Left renal pelvis (tissue), 4 donors: Measurements from ENCODE around the gene PCDHGA5. TPM values are rescaled to one million over a fixed set of nuclear protein-coding genes. Genes with fewer than 3 reads are reported as not detected.
"Not testable (repeated sequence)": the region's sequence is repeated elsewhere in the genome, so short reads cannot be mapped to it uniquely, and the experiment has no call there.

Experiments used
- DNase-seq, 4 donors: peaks; one replicate each; pipeline ENCODE4 v3.0.0-alpha.2; 2013; ENCODE audit warnings: low read depth in 4 of 4, low spot score in 3 of 4
- polyA plus RNA-seq, 4 donors: library from polyadenylated mRNA; unstranded; fragments of 120-200 nt; gene quantifications; one replicate each; pipeline ENCODE4 v1.2.1, GENCODE V29; 2013; ENCODE audit not compliant: insufficient read length in 4 of 4

Gene PCDHGA5
- 1 to 10 TPM; 2.2 to 6.1 (median 2.6) TPM for polyA plus RNA-seq

GRCh38 chr5:141363952-141364660, at the start of gene PCDHGA5:
TSS of gene PCDHGA5 (plus strand) at chr5:141364162. CDS start at chr5:141364331, 169 bp downstream.
- no peak for DNase-seq

GRCh38 chr5:141316963-141317362, 47.0 kb upstream of the PCDHGA5 start:
- DNase-seq, result not testable (repeated sequence)

- no peak for DNase-seq
These were observed 44.8 kb upstream of the PCDHGA5 start for GRCh38 chr5:141319202-141319601.

GRCh38 chr5:141319699-141320098, 44.3 kb upstream of the PCDHGA5 start:
- no peak for DNase-seq

- peak; percentile 87 to 90 (median 88) for DNase-seq
These were observed 43.5 kb upstream of the PCDHGA5 start, which contains the start of gene TAF7 for GRCh38 chr5:141320225-141321169. TSS of gene TAF7 (minus strand) at chr5:141320784. CDS start at chr5:141320044, 740 bp downstream.

GRCh38 chr5:141322261-141322660, 41.7 kb upstream of the PCDHGA5 start:
- DNase-seq, result no peak

GRCh38 chr5:141326088-141326854, 37.7 kb upstream of the PCDHGA5 start:
- no peak for DNase-seq

- DNase-seq, result no peak
These were observed 35.7 kb upstream of the PCDHGA5 start for GRCh38 chr5:141328231-141328630.

GRCh38 chr5:141330299-141331080, 33.5 kb upstream of the PCDHGA5 start, which contains the start of gene PCDHGA1:
TSS of gene PCDHGA1 (plus strand) at chr5:141330514.
- DNase-seq, result no peak

GRCh38 chr5:141332571-141332970, 31.4 kb upstream of the PCDHGA5 start:
- not testable (repeated sequence) for DNase-seq

GRCh38 chr5:141338538-141339306, 25.2 kb upstream of the PCDHGA5 start, which contains the start of gene PCDHGA2:
TSS of gene PCDHGA2 (plus strand) at chr5:141338760.
- peak in 1 of 4 donors; percentile 39 for DNase-seq

- DNase-seq, result not testable (repeated sequence)
These were observed 23.1 kb upstream of the PCDHGA5 start for GRCh38 chr5:141340781-141341354.

GRCh38 chr5:141342773-141343172, 21.2 kb upstream of the PCDHGA5 start:
- DNase-seq, result no peak

GRCh38 chr5:141343242-141343952, 20.6 kb upstream of the PCDHGA5 start, which contains the start of gene PCDHGA3:
TSS of gene PCDHGA3 (plus strand) at chr5:141343829. CDS start at chr5:141344034, 205 bp downstream.
- no peak for DNase-seq

- DNase-seq, result no peak
These were observed 20.0 kb upstream of the PCDHGA5 start for GRCh38 chr5:141343953-141344463.

- DNase-seq, result no peak
These were observed 18.6 kb upstream of the PCDHGA5 start for GRCh38 chr5:141345327-141345726.

- not testable (repeated sequence) for DNase-seq
These were observed 17.9 kb upstream of the PCDHGA5 start for GRCh38 chr5:141346017-141346416.
